Loucy (cell line): ENCODE results near the gene RPP25L.

Experiments
- H2AFZ ChIP-seq: fragments of 200-600 bp; sonication (generic); 2 replicates; pipeline ENCODE4 v1.6.0; 2016; ENCODE audit warnings: antibody characterized with exemption, mild to moderate bottlenecking, low read length, moderate library complexity
- H3F3A ChIP-seq: fragments of 200-600 bp; 2 replicates; pipeline ENCODE4 v1.6.0; 2016; ENCODE audit warnings: antibody characterized with exemption, low read depth, mild to moderate bottlenecking
- H3K27me3 ChIP-seq: fragments of 200-600 bp; sonication (generic); 2 replicates; pipeline ENCODE4 v1.6.1; 2014; ENCODE audit warnings: low read length, mild to moderate bottlenecking; ENCODE audit not compliant: insufficient read depth, poor library complexity, severe bottlenecking
- H3K36me3 ChIP-seq: fragments of 200-600 bp; sonication (generic); 2 replicates; pipeline ENCODE4 v1.6.1; 2016; ENCODE audit warnings: low read length; ENCODE audit not compliant: insufficient read depth
- H3K4me1 ChIP-seq: fragments of 200-600 bp; sonication (generic); 2 replicates; pipeline ENCODE4 v1.5.1; 2014; ENCODE audit warnings: low read length, mild to moderate bottlenecking; ENCODE audit not compliant: insufficient read depth, poor library complexity, severe bottlenecking
- H3K4me2 ChIP-seq: fragments of 200-600 bp; sonication (generic); 2 replicates; pipeline ENCODE4 v1.6.0; 2014; ENCODE audit warnings: antibody characterized with exemption, low read length, low read depth, mild to moderate bottlenecking; ENCODE audit not compliant: poor library complexity, severe bottlenecking
- H3K4me3 ChIP-seq: fragments of 200-600 bp; sonication (generic); 2 replicates; pipeline ENCODE4 v1.5.1; 2014; ENCODE audit warnings: low read length, mild to moderate bottlenecking, mixed read lengths; ENCODE audit not compliant: poor library complexity, severe bottlenecking
- H3K79me2 ChIP-seq: fragments of 200-600 bp; sonication (generic); 2 replicates; pipeline ENCODE4 v1.6.1; 2014; ENCODE audit warnings: low read length; ENCODE audit not compliant: insufficient read depth
- H3K9ac ChIP-seq: fragments of 200-600 bp; sonication (generic); 2 replicates; pipeline ENCODE4 v1.6.0; 2014; ENCODE audit warnings: mild to moderate bottlenecking, low read depth, low read length, moderate library complexity; ENCODE audit not compliant: poor library complexity, severe bottlenecking
- H3K9me2 ChIP-seq: fragments of 200-600 bp; sonication (generic); replicated peaks from 2 replicates; pipeline ENCODE4 v1.6.1; 2016; ENCODE audit warnings: low read depth, low read length, mixed read lengths
- H3K9me3 ChIP-seq: fragments of 200-600 bp; sonication (generic); 2 replicates; pipeline ENCODE4 v1.6.1; 2014; ENCODE audit warnings: mild to moderate bottlenecking, antibody characterized with exemption, low read length, low read depth; ENCODE audit not compliant: insufficient read depth
- H4K20me1 ChIP-seq: fragments of 200-600 bp; sonication (generic); 2 replicates; pipeline ENCODE4 v1.6.0; 2014; ENCODE audit warnings: antibody characterized with exemption, low read length, mild to moderate bottlenecking; ENCODE audit not compliant: insufficient read depth, poor library complexity, severe bottlenecking
- EZH2phosphoT487 ChIP-seq: fragments of 200-600 bp; IDR thresholded peaks from 2 replicates; pipeline ENCODE4 v1.6.1; 2018; ENCODE audit warnings: antibody characterized with exemption, mild to moderate bottlenecking, moderate library complexity, borderline replicate concordance
- TF ChIP-seq, protein P1 (sequence below): fragments of 200-600 bp; sonication (generic); conservative IDR thresholded peaks from 2 replicates; pipeline ENCODE4 v1.5.1; 2014; ENCODE audit warnings: mild to moderate bottlenecking, antibody characterized with exemption, low read length

The RPP25L gene

DNA sequence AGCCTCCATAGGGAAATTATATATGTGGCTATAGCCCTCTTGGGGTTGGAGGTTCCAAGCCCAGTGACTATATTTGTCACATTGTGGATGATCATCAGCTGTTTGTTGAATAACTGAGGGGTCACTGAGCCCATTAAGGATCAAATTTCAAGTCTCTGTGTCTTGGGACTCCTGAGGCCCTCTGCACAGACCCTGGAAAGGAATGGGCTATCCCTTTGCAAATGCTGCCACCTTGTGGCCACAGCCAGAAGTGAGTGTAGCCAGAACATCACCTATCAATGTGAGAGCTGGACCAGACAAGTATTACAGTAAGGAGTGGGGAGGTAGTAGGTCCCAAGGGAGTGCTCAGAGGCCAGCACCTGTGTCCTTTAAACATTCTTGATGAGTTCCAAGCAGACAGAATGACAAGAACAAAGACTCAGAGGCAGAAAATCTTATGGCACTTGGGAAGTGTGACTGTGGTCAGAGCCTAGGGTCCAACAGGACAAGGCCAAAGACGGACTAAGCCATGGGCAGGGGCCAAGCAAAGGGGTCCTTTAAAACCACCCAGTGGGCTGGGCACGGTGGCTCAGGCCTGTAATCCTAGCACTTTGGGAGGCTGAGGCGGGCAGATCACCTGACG lies 8.2 kb downstream of the RPP25L start:
- Histone ChIP-seq H3F3A (no peaks in the 10 kb centered on the region), H3K36me3 (no peaks in the 10 kb centered on the region), H3K9me2 (no peaks in the 10 kb centered on the region), H3K9me3 (no peaks in the 10 kb centered on the region), H3K4me3 (no peak overlapping the region), H3K9ac (no peak overlapping the region), H3K27me3 (no peaks in the 10 kb centered on the region), H3K79me2 (no peaks in the 10 kb centered on the region), H3K4me1 (no peaks in the 10 kb centered on the region), H3K4me2 (no peak overlapping the region), H2AFZ (no peak overlapping the region), H4K20me1 (no peaks in the 10 kb centered on the region)
- TF ChIP-seq, protein P1, sequence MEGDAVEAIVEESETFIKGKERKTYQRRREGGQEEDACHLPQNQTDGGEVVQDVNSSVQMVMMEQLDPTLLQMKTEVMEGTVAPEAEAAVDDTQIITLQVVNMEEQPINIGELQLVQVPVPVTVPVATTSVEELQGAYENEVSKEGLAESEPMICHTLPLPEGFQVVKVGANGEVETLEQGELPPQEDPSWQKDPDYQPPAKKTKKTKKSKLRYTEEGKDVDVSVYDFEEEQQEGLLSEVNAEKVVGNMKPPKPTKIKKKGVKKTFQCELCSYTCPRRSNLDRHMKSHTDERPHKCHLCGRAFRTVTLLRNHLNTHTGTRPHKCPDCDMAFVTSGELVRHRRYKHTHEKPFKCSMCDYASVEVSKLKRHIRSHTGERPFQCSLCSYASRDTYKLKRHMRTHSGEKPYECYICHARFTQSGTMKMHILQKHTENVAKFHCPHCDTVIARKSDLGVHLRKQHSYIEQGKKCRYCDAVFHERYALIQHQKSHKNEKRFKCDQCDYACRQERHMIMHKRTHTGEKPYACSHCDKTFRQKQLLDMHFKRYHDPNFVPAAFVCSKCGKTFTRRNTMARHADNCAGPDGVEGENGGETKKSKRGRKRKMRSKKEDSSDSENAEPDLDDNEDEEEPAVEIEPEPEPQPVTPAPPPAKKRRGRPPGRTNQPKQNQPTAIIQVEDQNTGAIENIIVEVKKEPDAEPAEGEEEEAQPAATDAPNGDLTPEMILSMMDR = peak; percentile 95
- TF ChIP-seq EZH2phosphoT487 = no peak

DNA sequence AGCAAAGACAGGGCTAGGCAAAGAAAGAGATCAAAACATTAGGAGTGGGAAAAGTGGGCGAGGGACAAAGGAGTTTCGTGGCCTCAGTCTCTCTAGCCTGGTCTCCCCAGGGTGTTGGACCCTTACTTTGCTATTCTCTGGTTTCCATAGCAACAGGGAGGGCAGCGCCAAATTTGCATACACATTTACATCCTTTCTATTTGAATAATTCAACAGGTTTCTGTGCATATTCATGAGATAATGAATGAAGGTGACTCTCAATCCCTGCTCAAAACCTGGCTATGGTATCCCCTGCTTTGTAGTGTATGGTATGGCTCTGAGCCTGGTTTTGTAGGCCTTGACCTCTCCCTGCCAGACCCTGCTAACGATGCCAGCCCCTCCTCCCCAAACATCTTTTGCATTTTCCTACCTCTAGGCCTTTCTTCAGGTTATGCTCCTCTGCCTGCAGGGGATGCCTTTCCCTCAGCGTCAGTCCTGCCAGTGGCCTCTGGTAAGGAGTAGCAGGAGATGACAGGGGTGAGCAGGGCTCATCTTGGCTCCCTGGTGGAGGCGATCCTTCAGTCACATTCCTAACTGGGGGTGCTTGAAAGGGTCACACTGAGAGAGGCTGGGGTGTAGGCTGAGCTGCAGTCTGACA lies 9.8 kb downstream of the RPP25L start:
- H3K9me3 ChIP-seq = no peaks in the 10 kb centered on the region
- no peaks in the 10 kb centered on the region for H4K20me1 ChIP-seq
- no peaks in the 10 kb centered on the region for H3K4me1 ChIP-seq
- TF ChIP-seq EZH2phosphoT487 = no peak
- TF ChIP-seq, protein P1 = no peak
- H3K27me3 ChIP-seq = no peaks in the 10 kb centered on the region
- H3K9ac ChIP-seq = no peak overlapping the region
- no peak overlapping the region for H3K4me2 ChIP-seq
- H3K9me2 ChIP-seq = no peaks in the 10 kb centered on the region
- H3K4me3 ChIP-seq = no peak overlapping the region
- no peaks in the 10 kb centered on the region for H3F3A ChIP-seq
- H3K36me3 ChIP-seq = no peaks in the 10 kb centered on the region
- H2AFZ ChIP-seq = no peak overlapping the region
- H3K79me2 ChIP-seq = no peaks in the 10 kb centered on the region

DNA sequence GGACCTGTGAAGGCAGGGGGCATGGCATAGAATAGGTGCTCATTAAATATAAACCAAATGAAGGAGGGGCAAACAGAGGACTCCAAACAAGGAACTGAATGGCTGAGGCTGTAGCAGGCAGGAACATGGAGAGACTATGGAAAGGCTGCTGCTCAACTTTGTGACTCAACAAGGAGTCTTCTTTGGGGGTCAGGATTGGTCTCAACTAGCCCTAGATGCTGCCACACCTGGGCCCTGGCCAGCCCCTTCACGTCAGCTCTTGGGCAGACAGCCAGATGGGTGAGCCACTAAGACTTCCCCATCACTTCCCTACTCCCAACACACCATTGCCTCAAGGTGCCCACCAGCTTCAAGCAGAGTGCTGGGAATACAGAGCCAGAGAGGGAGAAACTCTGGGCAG lies 11.0 kb downstream of the RPP25L start:
- H3K4me1 ChIP-seq = no peaks in the 10 kb centered on the region
- no peak overlapping the region for H3K4me3 ChIP-seq
- H3K9ac ChIP-seq = no peak overlapping the region
- no peaks in the 10 kb centered on the region for H3K9me2 ChIP-seq
- TF ChIP-seq, protein P1 = no peak
- no peak for TF ChIP-seq EZH2phosphoT487
- no peak overlapping the region for H2AFZ ChIP-seq
- H3F3A ChIP-seq = no peaks in the 10 kb centered on the region
- H3K9me3 ChIP-seq = no peaks in the 10 kb centered on the region
- H3K36me3 ChIP-seq = no peaks in the 10 kb centered on the region
- H3K4me2 ChIP-seq = no peak overlapping the region
- no peaks in the 10 kb centered on the region for H3K79me2 ChIP-seq
- no peaks in the 10 kb centered on the region for H4K20me1 ChIP-seq
- no peaks in the 10 kb centered on the region for H3K27me3 ChIP-seq
